Activated CD8-positive, alpha-beta T cell treated with anti-CD3 and anti-CD28 coated beads, Interleukin-2, amount 10 ng/mL, durations not matched to agents 7 days and 5 days (primary cell): ENCODE measurements around the gene SEC14L6. TPM values are rescaled to one million over a fixed set of nuclear protein-coding genes. Genes with fewer than 3 reads are reported as not detected.

Experiments
- ATAC-seq: fragments of 150-1000 bp; cut with Tn5 transposase; one replicate; pipeline ENCODE4 v1.10.0; 2021; ENCODE audit warnings: moderate library complexity
- CTCF ChIA-PET: fragments of 350-600 bp; sonication (Branson Sonifier 250); formaldehyde crosslinking; loops from one replicate; lab custom pipeline; 2021; ENCODE audit warnings: antibody characterized with exemption; lab: Charles Lee
- POLR2A ChIA-PET: fragments of 350-600 bp; sonication (Branson Sonifier 250); formaldehyde crosslinking; loops from one replicate; lab custom pipeline; 2021; ENCODE audit warnings: antibody characterized with exemption; lab: Charles Lee
- DNase-seq: peaks from one replicate; pipeline ENCODE4 v3.0.0-alpha.2; 2020
- H3K27ac Mint-ChIP-seq: one replicate; pipeline ENCODE4 v1.8.0; 2021; ENCODE audit warnings: mild to moderate bottlenecking, mixed read lengths
- H3K27me3 Mint-ChIP-seq: one replicate; pipeline ENCODE4 v1.8.0; 2021; ENCODE audit warnings: low read depth, mixed read lengths
- H3K36me3 Mint-ChIP-seq: one replicate; pipeline ENCODE4 v1.8.0; 2021; ENCODE audit warnings: low read depth, mixed read lengths
- H3K4me1 Mint-ChIP-seq: one replicate; pipeline ENCODE4 v1.8.0; 2021; ENCODE audit warnings: low read depth, mixed read lengths
- H3K4me3 Mint-ChIP-seq: one replicate; pipeline ENCODE4 v1.8.0; 2021; ENCODE audit warnings: mild to moderate bottlenecking, mixed read lengths
- H3K9me3 Mint-ChIP-seq: one replicate; pipeline ENCODE4 v1.8.0; 2022; ENCODE audit warnings: mixed read lengths; ENCODE audit not compliant: insufficient read depth
- total RNA-seq, 2 experiments: library from RNA; stranded (reverse); gene quantifications; one replicate each; pipeline ENCODE4 v1.2.3, GENCODE V29; 2021

The SEC14L6 gene
- total RNA-seq, 2 experiments from 2014 or later: not detected

GRCh38 chr22:30523646-30524489, 22.7 kb downstream of the SEC14L6 start:
- Mint-ChIP-seq H3K9me3 (no peaks in the 10 kb centered on the region), H3K27me3 (peaks cover 4% of the 10 kb centered on the region), H3K4me1 (no peaks in the 10 kb centered on the region), H3K36me3 (no peaks in the 10 kb centered on the region), H3K27ac (no peak overlapping the region), H3K4me3 (no peak overlapping the region)
- ChIA-PET POLR2A (no interaction called here), CTCF (no interaction called here)
- no peak for DNase-seq
- ATAC-seq: no peak

GRCh38 chr22:30521368-30522156, 25.0 kb downstream of the SEC14L6 start:
- no peaks in the 10 kb centered on the region for H3K36me3 Mint-ChIP-seq
- no peak for DNase-seq
- no peaks in the 10 kb centered on the region for H3K4me1 Mint-ChIP-seq
- H3K9me3 Mint-ChIP-seq: no peaks in the 10 kb centered on the region
- H3K4me3 Mint-ChIP-seq: no peak overlapping the region
- H3K27me3 Mint-ChIP-seq: peaks cover 4% of the 10 kb centered on the region
- ChIA-PET POLR2A (no interaction called here), CTCF (no interaction called here)
- H3K27ac Mint-ChIP-seq: no peak overlapping the region
- ATAC-seq: no peak

DNA sequence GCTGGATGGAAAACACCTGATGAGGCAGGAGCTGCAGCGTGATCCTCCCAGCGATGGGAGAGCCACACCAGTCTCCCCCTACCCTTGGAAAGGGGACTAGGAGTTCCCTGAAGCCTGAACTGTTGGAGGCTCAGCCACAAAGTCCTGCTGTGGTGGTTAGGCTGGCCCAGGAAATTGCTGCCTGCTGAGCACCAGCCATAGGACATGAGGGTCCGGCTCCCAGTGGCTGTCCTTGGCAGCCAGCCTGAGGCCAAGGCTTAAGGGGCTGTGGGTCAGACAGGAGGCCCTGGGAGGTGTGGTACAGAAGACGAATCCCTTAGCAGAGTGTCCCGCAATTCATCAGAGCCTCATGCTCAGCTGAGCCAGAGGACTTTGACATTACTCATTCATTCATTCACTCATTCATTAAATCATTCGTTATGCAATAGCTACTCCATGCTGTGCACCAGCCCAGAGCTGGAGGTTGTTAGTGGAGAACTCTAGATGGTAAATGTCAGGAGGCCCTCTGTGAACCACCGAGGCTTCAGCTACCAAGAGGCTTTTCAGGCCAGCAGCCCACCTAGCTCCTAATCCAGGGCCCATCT, 26.6 kb downstream of the SEC14L6 start:
- no peak overlapping the region for H3K4me3 Mint-ChIP-seq
- no peak overlapping the region for H3K27ac Mint-ChIP-seq
- ChIA-PET CTCF (no interaction called here), POLR2A (no interaction called here)
- no peaks in the 10 kb centered on the region for H3K36me3 Mint-ChIP-seq
- H3K27me3 Mint-ChIP-seq: peaks cover 4% of the 10 kb centered on the region
- ATAC-seq: no peak
- no peak for DNase-seq
- no peaks in the 10 kb centered on the region for H3K9me3 Mint-ChIP-seq
- no peaks in the 10 kb centered on the region for H3K4me1 Mint-ChIP-seq

DNA sequence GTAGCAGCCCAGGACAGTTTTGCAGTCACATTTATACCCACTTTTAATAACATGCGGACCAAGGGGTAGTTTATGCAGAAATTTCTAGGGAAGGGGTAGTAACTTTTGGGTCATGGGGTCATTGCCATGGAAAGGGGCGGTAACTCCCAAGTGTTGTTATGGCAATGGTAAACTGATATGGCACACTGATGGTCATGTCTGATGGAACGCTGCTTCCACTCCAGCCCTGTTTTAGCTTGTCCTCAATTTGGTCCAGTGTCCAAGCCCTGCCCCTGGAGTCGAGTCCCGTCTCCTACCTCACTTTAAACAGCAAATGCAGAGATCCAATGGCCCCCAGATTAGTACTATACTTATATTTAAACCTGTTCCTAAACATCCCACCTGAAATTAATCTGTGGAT, 29.8 kb downstream of the SEC14L6 start:
- Mint-ChIP-seq H3K9me3 (no peaks in the 10 kb centered on the region), H3K27ac (no peak overlapping the region), H3K27me3 (no peaks in the 10 kb centered on the region), H3K4me3 (no peak overlapping the region), H3K36me3 (no peaks in the 10 kb centered on the region), H3K4me1 (no peaks in the 10 kb centered on the region)
- ChIA-PET CTCF (no interaction called here), POLR2A (no interaction called here)
- DNase-seq (no peak), ATAC-seq (no peak)

GRCh38 chr22:30516273-30516672, 30.3 kb downstream of the SEC14L6 start:
- Mint-ChIP-seq H3K27ac (no peak overlapping the region), H3K27me3 (no peaks in the 10 kb centered on the region), H3K4me3 (no peak overlapping the region), H3K36me3 (no peaks in the 10 kb centered on the region), H3K4me1 (no peaks in the 10 kb centered on the region), H3K9me3 (no peaks in the 10 kb centered on the region)
- no peak for DNase-seq
- ChIA-PET POLR2A (no interaction called here), CTCF (no interaction called here)
- no peak for ATAC-seq

DNA sequence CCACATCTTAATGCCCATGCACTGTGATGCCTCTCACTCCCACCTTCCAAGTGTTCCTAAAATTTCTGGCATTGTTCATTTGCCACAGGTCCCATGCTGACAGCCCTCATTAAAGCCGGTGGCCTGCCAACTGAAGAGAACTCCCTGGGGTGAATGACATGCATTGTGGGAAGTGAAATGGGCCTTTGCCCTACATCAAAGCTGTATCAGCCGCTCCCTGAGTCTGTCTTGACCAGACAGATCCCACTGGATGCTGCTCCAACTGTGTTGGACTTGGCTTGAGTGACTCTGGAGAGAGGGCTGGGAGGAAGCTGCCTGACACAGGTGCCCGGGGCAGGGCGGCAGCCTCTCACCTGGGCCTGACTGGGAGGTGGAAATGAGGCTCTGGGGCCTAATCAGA, 32.3 kb downstream of the SEC14L6 start:
- no peak for DNase-seq
- ChIA-PET CTCF (no interaction called here), POLR2A (no interaction called here)
- no peak for ATAC-seq
- Mint-ChIP-seq H3K27ac (no peak overlapping the region), H3K4me3 (no peak overlapping the region), H3K27me3 (peaks cover 2% of the 10 kb centered on the region), H3K9me3 (no peaks in the 10 kb centered on the region), H3K36me3 (no peaks in the 10 kb centered on the region), H3K4me1 (no peaks in the 10 kb centered on the region)

GRCh38 chr22:30513462-30513861, 33.1 kb downstream of the SEC14L6 start:
- ChIA-PET POLR2A (no interaction called here), CTCF (no interaction called here)
- Mint-ChIP-seq H3K4me3 (no peak overlapping the region), H3K27ac (no peak overlapping the region), H3K27me3 (peaks cover 2% of the 10 kb centered on the region), H3K9me3 (no peaks in the 10 kb centered on the region), H3K36me3 (no peaks in the 10 kb centered on the region), H3K4me1 (no peaks in the 10 kb centered on the region)
- DNase-seq (no peak), ATAC-seq (no peak)

GRCh38 chr22:30511911-30512310, 34.6 kb downstream of the SEC14L6 start:
- CTCF ChIA-PET: interaction anchor here (1.2 kb wide), 1 partner anchor 27 kb away, joined by 3 read pairs; no protein-coding TSS in a partner anchor
- H3K27me3 Mint-ChIP-seq: peaks cover 4% of the 10 kb centered on the region
- no peak overlapping the region for H3K27ac Mint-ChIP-seq
- H3K4me3 Mint-ChIP-seq: no peak overlapping the region
- ATAC-seq (no peak), DNase-seq (no peak)
- H3K9me3 Mint-ChIP-seq: no peaks in the 10 kb centered on the region
- no peaks in the 10 kb centered on the region for H3K36me3 Mint-ChIP-seq
- no peaks in the 10 kb centered on the region for H3K4me1 Mint-ChIP-seq
- POLR2A ChIA-PET: no interaction called here

DNA sequence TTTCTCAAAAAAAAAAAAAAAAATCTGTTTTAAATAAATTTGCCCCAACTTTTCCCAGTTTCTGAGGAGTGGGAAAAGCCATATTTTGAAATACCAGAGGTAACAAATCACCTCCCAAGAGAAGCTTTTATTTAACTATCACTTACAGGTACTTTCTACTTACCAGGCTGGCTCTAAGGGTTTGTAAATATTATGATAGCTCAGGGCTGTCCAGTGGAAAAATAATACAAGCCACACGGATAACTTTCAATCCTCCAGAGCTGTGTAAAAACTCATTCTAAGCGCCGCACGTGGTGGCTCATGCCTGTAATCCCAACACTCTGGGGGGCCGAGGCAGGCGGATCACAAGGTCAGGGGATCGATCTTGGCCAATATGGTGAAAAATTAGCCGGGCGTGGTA, 35.4 kb downstream of the SEC14L6 start:
- Mint-ChIP-seq H3K4me3 (no peak overlapping the region), H3K27me3 (peaks cover 9% of the 10 kb centered on the region), H3K4me1 (no peaks in the 10 kb centered on the region), H3K27ac (no peak overlapping the region), H3K36me3 (no peaks in the 10 kb centered on the region), H3K9me3 (no peaks in the 10 kb centered on the region)
- ATAC-seq (no peak), DNase-seq (no peak)
- CTCF ChIA-PET: interaction anchor here (0.6 to 1.2 kb wide), 3 partner anchors 27 to 363 kb away, joined by 3 read pairs; no protein-coding TSS in a partner anchor
- POLR2A ChIA-PET: no interaction called here

- H3K36me3 Mint-ChIP-seq: no peaks in the 10 kb centered on the region
- POLR2A ChIA-PET: no interaction called here
Measured at GRCh38 chr22:30508216-30508615, 38.3 kb downstream of the SEC14L6 start.

GRCh38 chr22:30507670-30508069, 38.9 kb downstream of the SEC14L6 start:
- no peak overlapping the region for H3K4me3 Mint-ChIP-seq
- H3K27me3 Mint-ChIP-seq: peaks cover 22% of the 10 kb centered on the region
- POLR2A ChIA-PET: no interaction called here
- H3K9me3 Mint-ChIP-seq: no peaks in the 10 kb centered on the region
- ATAC-seq: no peak
- CTCF ChIA-PET: no interaction called here
- no peak overlapping the region for H3K27ac Mint-ChIP-seq
- H3K36me3 Mint-ChIP-seq: no peaks in the 10 kb centered on the region
- no peak for DNase-seq
- no peaks in the 10 kb centered on the region for H3K4me1 Mint-ChIP-seq

More at GRCh38 chr22:30508216-30508615, 38.3 kb downstream of the SEC14L6 start:
- Mint-ChIP-seq H3K27me3 (peaks cover 22% of the 10 kb centered on the region), H3K4me1 (no peaks in the 10 kb centered on the region), H3K27ac (no peak overlapping the region), H3K9me3 (no peaks in the 10 kb centered on the region), H3K4me3 (no peak overlapping the region)
- CTCF ChIA-PET: no interaction called here
- DNase-seq (no peak), ATAC-seq (no peak)

GRCh38 chr22:30506507-30506968, 40.0 kb downstream of the SEC14L6 start:
- peaks cover 22% of the 10 kb centered on the region for H3K27me3 Mint-ChIP-seq
- DNase-seq (no peak), ATAC-seq (no peak)
- no peaks in the 10 kb centered on the region for H3K4me1 Mint-ChIP-seq
- no peaks in the 10 kb centered on the region for H3K36me3 Mint-ChIP-seq
- CTCF ChIA-PET: no interaction called here
- H3K27ac Mint-ChIP-seq: no peak overlapping the region
- POLR2A ChIA-PET: no interaction called here
- H3K9me3 Mint-ChIP-seq: no peaks in the 10 kb centered on the region
- H3K4me3 Mint-ChIP-seq: no peak overlapping the region
